GM19238 (cell line): ENCODE results near the gene CAMK2A.

Source experiments
- DNase-seq: peaks from one replicate; pipeline ENCODE4 v3.0.0; 2011; ENCODE audit warnings: low spot score; ENCODE audit not compliant: insufficient read length

CAMK2A gene

DNA sequence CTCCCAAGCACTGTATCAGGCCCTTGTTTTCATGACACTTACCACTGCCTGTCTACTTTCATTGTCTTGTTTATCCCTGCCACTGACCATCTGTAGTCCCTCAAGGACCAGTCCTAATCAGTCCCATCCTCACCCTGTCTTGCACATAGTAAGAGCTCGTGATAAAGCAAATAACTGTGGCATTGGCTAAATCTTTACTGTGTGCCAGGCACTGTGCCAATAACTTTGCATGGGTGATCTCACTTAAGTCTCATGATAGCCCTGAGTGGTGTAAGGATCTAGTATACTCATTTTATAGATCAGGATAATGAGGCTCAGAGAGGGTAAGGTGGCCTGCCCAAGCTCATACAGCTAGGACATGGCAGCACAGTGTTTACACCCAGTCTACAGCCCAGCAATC is 117.4 kb downstream of the CAMK2A start:
- no peak for DNase-seq
